Measurements from ENCODE around the gene CLEC4E.

GRCh38 chr12:8541562-8541961 lies 857 bp upstream of the CLEC4E start:
- no peak for TF ChIP-seq CTCF (IDR thresholded peaks at IDR 0.05; ENCODE audit: low read depth, low read length)
- no peak for TF ChIP-seq EZH2phosphoT487 (IDR thresholded peaks at IDR 0.05; ENCODE audit: low read depth)

Data from OCI-LY3 (cell line).